PC-9 (cell line): ENCODE measurements around the gene SUGP2. TPM values are rescaled to one million over a fixed set of nuclear protein-coding genes. Genes with fewer than 3 reads are reported as not detected.
A peak's percentile ranks its signal among the peaks of the same experiment; 100 is the strongest.

Experiments
- BruUV-seq: library from RNA; stranded (reverse); fragments of 400-500 nt; replicated peaks from 2 replicates; lab custom pipeline; 2021; lab: Mats Ljungman, UMichigan
- CTCF ChIA-PET: fragments of 300-600 bp; sonication (Branson Sonifier 250); formaldehyde crosslinking; loops from one replicate; lab custom pipeline; 2022; ENCODE audit warnings: antibody characterized with exemption; lab: Charles Lee
- POLR2A ChIA-PET: fragments of 300-600 bp; sonication (Branson Sonifier 250); formaldehyde crosslinking; loops from one replicate; lab custom pipeline; 2022; ENCODE audit warnings: antibody characterized with exemption; ENCODE audit not compliant: unreplicated experiment; lab: Charles Lee
- DNase-seq, 2 experiments: peaks; one replicate each; pipeline versions ENCODE4 v3.0.0 to v3.0.0-alpha.2; 2015 to 2022; ENCODE audit warnings: mixed read lengths in 1 of 2
- H2AFZ ChIP-seq: fragments of 200-600 bp; sonication (generic); 2 replicates; pipeline ENCODE4 v1.8.1; 2017; ENCODE audit warnings: antibody characterized with exemption
- H3F3A ChIP-seq: fragments of 200-600 bp; sonication (generic); 2 replicates; pipeline ENCODE4 v1.8.1; 2017; ENCODE audit warnings: antibody characterized with exemption, mild to moderate bottlenecking, low read depth; ENCODE audit not compliant: insufficient read depth
- H3K27ac ChIP-seq: fragments of 200-600 bp; sonication (generic); 2 replicates; pipeline ENCODE4 v1.6.1; 2016; ENCODE audit warnings: mixed run types
- H3K27me3 ChIP-seq: fragments of 200-600 bp; sonication (generic); 2 replicates; pipeline ENCODE4 v1.6.1; 2016; ENCODE audit warnings: low read depth, mixed run types; ENCODE audit not compliant: insufficient read depth
- H3K36me3 ChIP-seq: fragments of 200-600 bp; sonication (generic); 2 replicates; pipeline ENCODE4 v1.6.1; 2016; ENCODE audit warnings: low read depth, mixed run types
- H3K4me1 ChIP-seq: fragments of 200-600 bp; sonication (generic); replicated peaks from 2 replicates; pipeline ENCODE4 v1.6.1; 2016; ENCODE audit warnings: mixed run types; ENCODE audit not compliant: insufficient read depth
- H3K4me2 ChIP-seq: fragments of 200-600 bp; sonication (generic); 2 replicates; pipeline ENCODE4 v1.6.1; 2017; ENCODE audit warnings: mixed run types
- H3K4me3 ChIP-seq: fragments of 200-600 bp; sonication (generic); 2 replicates; pipeline ENCODE4 v1.6.1; 2016; ENCODE audit warnings: mixed run types
- H3K79me2 ChIP-seq: fragments of 200-600 bp; sonication (generic); 2 replicates; pipeline ENCODE4 v1.6.1; 2017; ENCODE audit warnings: low read depth, mixed run types
- H3K9me2 ChIP-seq: fragments of 200-600 bp; sonication (generic); 2 replicates; pipeline ENCODE4 v1.8.1; 2017; ENCODE audit warnings: mild to moderate bottlenecking; ENCODE audit not compliant: insufficient read depth
- H3K9me3 ChIP-seq: fragments of 200-600 bp; sonication (generic); 2 replicates; pipeline ENCODE4 v1.8.1; 2016; ENCODE audit warnings: low read depth; ENCODE audit not compliant: insufficient read depth
- H4K20me1 ChIP-seq: fragments of 200-600 bp; sonication (generic); 2 replicates; pipeline ENCODE4 v1.8.1; 2017; ENCODE audit not compliant: insufficient read depth
- EZH2 ChIP-seq: fragments of 200-600 bp; sonication (generic); IDR thresholded peaks from 2 replicates; pipeline ENCODE4 v1.8.0; 2017; ENCODE audit warnings: antibody characterized with exemption, low read depth
- intact Hi-C: fragments of 100-400 bp; cut with micrococcal nuclease; formaldehyde crosslinking; loops from one replicate; pipeline ENCODE4 v1.10.0; 2022; ENCODE audit not compliant: unreplicated experiment
- total RNA-seq: library from RNA; stranded (reverse); gene quantifications from 2 replicates; pipeline ENCODE4 v1.2.3, GENCODE V29; 2021
- TF ChIP-seq, protein P1 (sequence below): fragments of 200-600 bp; sonication (generic); conservative IDR thresholded peaks from 2 replicates; pipeline ENCODE4 v1.6.1; 2017; ENCODE audit warnings: mixed run types, antibody characterized with exemption, mild to moderate bottlenecking, moderate library complexity

The SUGP2 gene
- total RNA-seq, 1 experiment from 2014 or later, result 73.1 TPM

DNA sequence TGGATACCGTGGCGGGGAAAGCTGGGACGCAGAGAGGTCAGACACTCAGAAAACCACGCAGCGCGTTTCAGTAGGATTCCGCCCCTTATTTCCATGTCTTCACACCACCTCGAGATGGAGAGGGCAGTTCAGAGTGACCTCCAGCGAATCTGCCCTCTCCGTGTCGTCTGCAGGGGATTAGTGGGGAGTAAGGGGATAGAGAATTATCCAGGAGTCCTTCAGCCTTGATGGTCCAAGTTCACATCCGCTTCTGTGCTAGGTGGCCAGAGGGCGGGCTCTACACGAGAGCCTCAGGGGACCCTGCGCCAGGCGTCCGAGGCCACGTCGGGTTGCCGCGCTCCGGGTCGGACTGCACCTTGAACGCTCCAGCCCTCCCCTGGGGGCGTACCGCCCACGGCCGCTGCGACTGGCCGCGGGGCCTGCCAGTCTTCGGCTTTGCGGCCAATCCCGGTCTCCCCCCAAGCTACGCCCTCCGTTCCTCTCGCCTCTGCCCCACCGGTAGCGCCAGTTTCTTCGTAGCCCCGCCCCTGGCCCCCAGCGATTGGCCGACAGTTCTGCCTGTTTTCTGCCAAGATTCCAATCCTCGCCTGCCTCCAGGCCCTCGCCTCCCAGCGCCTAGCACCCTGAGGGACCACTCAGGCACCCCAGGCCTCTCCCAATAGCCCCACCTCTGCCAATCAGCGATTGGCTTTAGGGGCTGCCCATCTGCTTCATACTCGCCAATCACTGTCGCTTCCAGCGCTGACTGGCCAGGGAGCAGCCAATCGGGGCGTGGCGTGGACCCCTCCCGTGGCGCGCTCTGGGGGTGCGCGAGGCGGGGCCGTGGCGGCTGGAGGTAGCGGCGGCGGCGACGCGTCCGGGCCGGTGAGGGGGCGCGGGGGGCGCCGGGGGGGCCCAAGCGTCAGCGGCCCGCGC is 30.1 kb upstream of the SUGP2 start, which contains the start of gene SLC25A42:
Gene SLC25A42, plus strand, starts transcription at position 812 of the 915 bp plus-strand sequence. CDS start 32,131 bp downstream, outside the sequence.
- Histone ChIP-seq H3K36me3 (no peaks in the 10 kb centered on the region), H3F3A (peaks cover 29% of the 10 kb centered on the region), H2AFZ (peak within 1 kb of the TSS; percentile 75), H3K27me3 (no peaks in the 10 kb centered on the region), H3K9me3 (no peaks in the 10 kb centered on the region), H4K20me1 (no peaks in the 10 kb centered on the region), H3K9me2 (no peaks in the 10 kb centered on the region), H3K4me3 (peak within 1 kb of the TSS; percentile 56), H3K4me1 (peaks cover 34% of the 10 kb centered on the region), H3K79me2 (no peaks in the 10 kb centered on the region), H3K4me2 (peak within 1 kb of the TSS; percentile 82), H3K27ac (no peak within 1 kb of the TSS)
- DNase-seq, result peak; percentile 99 to 100
- BruUV-seq, result no TSS peak
- intact Hi-C loops, result loop anchor here (2.0 kb wide), 1 partner anchor 75 kb away; the partner anchor contains the start of gene TMEM161A
- no peak for TF ChIP-seq EZH2
- TF ChIP-seq, protein P1, sequence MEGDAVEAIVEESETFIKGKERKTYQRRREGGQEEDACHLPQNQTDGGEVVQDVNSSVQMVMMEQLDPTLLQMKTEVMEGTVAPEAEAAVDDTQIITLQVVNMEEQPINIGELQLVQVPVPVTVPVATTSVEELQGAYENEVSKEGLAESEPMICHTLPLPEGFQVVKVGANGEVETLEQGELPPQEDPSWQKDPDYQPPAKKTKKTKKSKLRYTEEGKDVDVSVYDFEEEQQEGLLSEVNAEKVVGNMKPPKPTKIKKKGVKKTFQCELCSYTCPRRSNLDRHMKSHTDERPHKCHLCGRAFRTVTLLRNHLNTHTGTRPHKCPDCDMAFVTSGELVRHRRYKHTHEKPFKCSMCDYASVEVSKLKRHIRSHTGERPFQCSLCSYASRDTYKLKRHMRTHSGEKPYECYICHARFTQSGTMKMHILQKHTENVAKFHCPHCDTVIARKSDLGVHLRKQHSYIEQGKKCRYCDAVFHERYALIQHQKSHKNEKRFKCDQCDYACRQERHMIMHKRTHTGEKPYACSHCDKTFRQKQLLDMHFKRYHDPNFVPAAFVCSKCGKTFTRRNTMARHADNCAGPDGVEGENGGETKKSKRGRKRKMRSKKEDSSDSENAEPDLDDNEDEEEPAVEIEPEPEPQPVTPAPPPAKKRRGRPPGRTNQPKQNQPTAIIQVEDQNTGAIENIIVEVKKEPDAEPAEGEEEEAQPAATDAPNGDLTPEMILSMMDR, result no peak
- CTCF ChIA-PET, result no interaction called here
- POLR2A ChIA-PET, result no interaction called here

DNA sequence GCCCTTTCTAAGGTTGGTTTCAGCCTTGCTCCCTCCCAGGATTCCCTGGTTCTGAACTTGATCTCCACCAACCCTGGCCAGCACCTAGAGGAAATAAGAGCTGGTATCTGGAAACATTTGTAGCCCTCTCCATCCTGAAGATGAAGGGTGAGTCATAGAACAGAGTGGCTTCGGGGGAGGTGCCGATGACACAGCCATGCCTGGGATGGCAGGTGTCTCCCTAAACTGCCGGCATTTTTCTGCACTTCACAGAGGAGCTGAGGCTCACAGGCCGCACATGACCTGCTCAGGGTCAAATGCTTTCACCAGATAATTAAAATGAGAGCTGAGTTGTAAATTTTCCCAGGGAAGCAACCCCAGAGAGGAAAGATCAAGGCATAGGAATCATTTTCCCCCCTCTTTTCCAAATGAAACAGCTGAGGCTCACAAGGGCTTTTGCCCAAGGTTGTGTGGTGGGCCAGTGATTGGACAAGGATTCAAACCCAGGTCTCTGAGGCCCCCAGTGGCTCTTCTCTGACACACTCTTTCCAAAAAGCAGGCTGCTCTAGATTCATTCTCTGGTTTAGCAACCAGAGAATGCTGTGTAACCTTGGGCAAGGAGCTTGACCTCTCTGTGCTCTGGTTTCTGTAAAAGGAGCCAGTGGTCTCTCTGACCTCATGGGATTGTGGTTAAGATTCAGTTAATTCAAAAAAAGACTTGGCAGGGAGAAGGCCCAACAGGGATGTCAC is 29.3 kb upstream of the SUGP2 start:
- H3K9me3 ChIP-seq, result no peaks in the 10 kb centered on the region
- ChIA-PET POLR2A (no interaction called here), CTCF (interaction anchor here (0.5 kb wide), 1 partner anchor 674 kb away, joined by 6 read pairs; no protein-coding TSS in a partner anchor)
- peaks cover 34% of the 10 kb centered on the region for H3K4me1 ChIP-seq
- peak in 1 of 2 experiments; percentile 67 for DNase-seq
- no TSS peak for BruUV-seq
- no peaks in the 10 kb centered on the region for H3K27me3 ChIP-seq
- peak overlapping the region; percentile 81 for H3K4me2 ChIP-seq
- intact Hi-C loops, result loop anchor here (2.0 kb wide), 1 partner anchor 76 kb away; the partner anchor contains the start of gene TMEM161A
- peak overlapping the region; percentile 53; the same call in 1 of the 2 replicates for H3K4me3 ChIP-seq
- TF ChIP-seq, protein P1, result no peak
- no peak for TF ChIP-seq EZH2
- H3F3A ChIP-seq, result peaks cover 29% of the 10 kb centered on the region
- H3K27ac ChIP-seq, result no peak overlapping the region
- no peaks in the 10 kb centered on the region for H3K9me2 ChIP-seq
- H2AFZ ChIP-seq, result no peak overlapping the region
- H3K79me2 ChIP-seq, result no peaks in the 10 kb centered on the region
- no peaks in the 10 kb centered on the region for H3K36me3 ChIP-seq
- H4K20me1 ChIP-seq, result no peaks in the 10 kb centered on the region

DNA sequence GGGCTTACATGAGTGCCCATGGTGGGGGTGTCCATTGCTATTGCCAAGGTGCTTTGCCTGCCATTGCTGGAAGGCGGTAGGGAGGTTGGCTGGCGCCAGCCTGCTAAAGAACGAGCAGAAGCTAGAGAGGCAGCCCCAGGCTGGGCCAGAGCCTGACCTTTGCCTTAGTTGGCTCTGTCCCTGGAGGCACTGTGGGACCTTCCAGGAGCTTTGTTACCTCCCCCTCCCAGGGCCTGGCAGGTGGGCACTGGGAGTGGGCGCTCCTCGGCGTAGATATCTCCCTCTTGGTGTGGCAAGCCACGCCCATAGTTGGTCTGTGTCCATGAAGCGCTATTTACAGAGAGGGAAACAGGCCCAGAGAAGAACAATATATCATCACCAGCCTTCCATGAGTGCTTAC is 28.2 kb upstream of the SUGP2 start:
- TF ChIP-seq, protein P1, result no peak
- no peak for TF ChIP-seq EZH2
- intact Hi-C loops, result no loop called here
- DNase-seq, result no peak

More for the DNA sequence above, 28.2 kb upstream of the SUGP2 start:
- ChIA-PET POLR2A (no interaction called here), CTCF (interaction anchor here (0.6 kb wide), 1 partner anchor 467 kb away, joined by 3 read pairs; no protein-coding TSS in a partner anchor)
- no peaks in the 10 kb centered on the region for H3K9me3 ChIP-seq
- H3K4me2 ChIP-seq, result no peak overlapping the region
- H3K9me2 ChIP-seq, result no peaks in the 10 kb centered on the region
- H3K4me1 ChIP-seq, result peaks cover 34% of the 10 kb centered on the region
- no peak overlapping the region for H3K4me3 ChIP-seq
- no peak overlapping the region for H2AFZ ChIP-seq
- H3K27me3 ChIP-seq, result no peaks in the 10 kb centered on the region
- no TSS peak for BruUV-seq
- no peak overlapping the region for H3K27ac ChIP-seq
- H3K36me3 ChIP-seq, result no peaks in the 10 kb centered on the region
- H3K79me2 ChIP-seq, result no peaks in the 10 kb centered on the region
- no peaks in the 10 kb centered on the region for H4K20me1 ChIP-seq
- peaks cover 29% of the 10 kb centered on the region for H3F3A ChIP-seq
